ENCODE data around the gene HMX1. TPM values are rescaled to one million over a fixed set of nuclear protein-coding genes. Genes with fewer than 3 reads are reported as not detected.

Gene HMX1
- total RNA-seq, 1 donor from 2014 or later: not detected

DNA sequence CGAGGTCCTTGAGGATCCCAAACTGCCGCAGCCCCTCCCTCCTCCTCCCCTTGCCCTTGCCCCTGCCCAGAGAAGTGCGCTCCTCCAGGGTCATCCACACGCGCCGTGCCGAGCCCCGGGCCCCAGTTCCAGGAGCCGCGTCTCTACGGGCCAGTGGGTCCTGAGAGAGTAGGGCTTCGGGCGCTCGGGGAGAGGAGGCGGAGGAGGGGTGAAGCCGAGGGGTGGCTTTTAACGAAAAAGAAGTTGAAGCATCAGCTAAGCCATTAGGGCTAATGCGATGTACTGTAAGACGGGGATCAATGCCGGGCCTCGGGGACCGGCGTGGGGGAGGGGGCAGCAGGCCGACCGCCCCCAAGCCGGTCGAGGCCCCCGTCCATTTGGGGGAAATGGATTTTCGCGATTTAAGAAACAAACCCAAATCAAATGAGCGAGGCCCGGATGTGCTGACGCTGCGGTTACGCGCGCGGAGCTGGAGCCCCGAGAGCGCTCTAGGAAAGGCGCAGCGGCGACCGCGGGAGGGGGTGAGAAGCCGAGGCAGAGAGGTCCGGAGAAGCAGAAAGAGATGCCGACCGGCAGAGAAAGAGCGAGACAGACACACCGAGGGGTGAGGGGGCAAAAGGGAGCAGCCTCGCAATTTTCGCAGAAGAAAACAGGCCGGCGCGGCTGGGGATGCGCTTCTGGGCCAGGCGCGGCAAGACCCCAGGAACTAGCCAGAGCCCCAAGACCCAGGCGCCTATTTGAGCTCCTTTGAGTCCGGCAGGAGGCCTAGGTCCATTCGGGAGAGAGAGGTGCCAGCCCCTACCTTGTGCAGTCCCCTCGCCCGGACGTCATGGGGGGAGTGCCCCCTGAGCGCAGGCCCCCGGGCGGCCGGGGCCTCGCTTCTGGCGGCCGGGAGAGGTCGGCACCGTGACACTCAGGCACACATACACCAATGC is 13.6 kb downstream of the HMX1 start:
- no peak for DNase-seq (ENCODE audit: low read depth in 2 of 2)

DNA sequence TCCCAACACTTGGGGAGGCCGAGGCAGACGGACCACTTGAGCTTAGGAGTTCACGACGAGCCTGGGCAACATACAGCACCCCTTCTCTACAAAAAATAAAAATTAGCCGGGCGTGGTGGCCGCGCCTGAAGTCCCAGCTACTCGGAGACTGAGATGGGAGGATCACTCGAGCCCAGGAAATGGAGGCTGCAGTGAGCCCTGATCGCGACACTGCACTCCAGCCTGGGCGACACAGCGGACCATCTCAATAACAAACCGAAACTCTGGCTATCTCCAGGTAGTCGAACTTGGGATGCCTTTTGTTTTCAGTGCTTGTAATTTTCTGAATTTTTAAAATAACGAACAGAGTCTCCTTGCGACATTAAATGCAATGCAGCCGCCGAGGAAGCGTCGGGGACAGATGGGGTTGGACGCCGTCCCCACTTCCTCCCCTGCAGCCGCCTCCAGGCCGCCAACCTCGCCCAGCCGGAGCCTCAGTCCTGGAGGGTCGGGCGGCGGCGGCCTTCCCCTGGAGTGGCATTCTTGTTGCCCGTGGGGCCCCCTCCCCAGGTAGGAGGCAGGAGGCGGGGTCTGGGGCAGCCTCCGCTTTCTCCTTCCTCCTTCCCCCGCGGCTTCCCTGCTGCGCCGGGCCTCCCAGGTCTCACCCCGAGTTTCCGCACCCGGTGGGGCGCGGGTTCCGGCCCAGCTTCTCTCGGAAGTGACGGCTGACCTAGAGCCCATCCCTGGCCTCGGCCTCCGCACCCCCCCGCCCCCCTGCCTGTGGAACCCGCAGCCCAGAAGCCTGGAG is 14.6 kb downstream of the HMX1 start:
- DNase-seq (ENCODE audit: low read depth in 2 of 2): no peak

DNA sequence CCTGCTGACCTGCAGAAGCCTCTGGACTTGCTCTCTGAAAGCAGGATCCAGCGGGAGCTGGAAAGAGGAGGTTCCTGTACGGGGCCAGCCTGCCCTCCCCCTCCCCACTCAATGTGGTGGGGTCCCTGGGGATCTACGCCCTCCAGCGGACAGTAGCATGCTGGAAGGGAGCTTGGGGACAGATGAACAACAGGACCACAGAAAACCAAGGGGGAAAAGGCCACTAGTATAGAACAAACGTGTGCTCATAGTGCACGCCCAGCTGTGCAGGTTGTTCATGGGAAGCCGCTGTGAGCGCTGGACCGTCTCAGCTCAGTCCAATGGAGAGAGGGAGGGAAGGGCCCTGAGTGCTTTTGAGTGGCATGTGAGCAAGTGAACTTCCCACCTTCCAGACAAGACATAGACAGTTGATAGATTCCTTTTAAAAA is 15.8 kb downstream of the HMX1 start:
- no peak for DNase-seq (ENCODE audit: low read depth in 2 of 2)

DNA sequence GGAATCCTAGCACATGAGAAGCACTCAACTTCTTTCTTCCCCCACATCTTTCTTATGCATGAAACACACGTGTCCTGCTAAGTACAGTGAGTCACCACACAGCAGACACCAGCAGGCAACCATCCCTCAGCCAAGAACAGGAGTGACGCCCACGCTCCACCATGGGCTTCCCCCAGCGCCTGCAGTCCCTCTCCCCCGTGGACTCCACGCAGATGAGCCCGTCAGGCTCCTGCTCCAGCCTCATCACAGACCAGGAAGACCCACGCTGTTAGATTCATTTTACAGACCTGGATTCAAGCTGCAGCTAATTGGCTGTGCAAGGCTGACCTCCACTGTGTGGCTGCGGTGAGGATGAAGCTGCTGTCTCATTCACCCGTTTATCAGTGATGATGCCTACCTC is 16.7 kb downstream of the HMX1 start:
- DNase-seq (ENCODE audit: low read depth in 2 of 2): peak in 1 of 2 donors; percentile 7

DNA sequence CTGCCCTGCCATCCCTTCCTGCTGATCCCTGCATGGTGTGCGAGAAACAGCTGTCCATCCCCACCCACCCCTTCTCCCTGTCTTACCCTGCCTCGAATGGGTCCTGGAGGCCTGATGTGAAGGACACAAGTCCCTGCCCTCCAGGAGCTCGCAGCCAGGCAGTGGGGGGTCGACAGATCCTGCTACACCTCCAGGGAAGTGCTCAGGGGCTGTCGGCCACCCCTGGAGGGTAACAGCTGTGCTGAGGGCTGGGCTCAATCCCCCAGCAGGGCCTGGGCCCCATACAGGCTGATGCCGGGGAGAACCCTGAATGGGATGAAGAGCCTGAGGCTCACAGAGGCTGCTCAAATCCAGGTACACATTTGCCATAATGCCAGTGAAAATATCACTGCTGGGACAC is 17.6 kb downstream of the HMX1 start:
- no peak for DNase-seq (ENCODE audit: low read depth in 2 of 2)

DNA sequence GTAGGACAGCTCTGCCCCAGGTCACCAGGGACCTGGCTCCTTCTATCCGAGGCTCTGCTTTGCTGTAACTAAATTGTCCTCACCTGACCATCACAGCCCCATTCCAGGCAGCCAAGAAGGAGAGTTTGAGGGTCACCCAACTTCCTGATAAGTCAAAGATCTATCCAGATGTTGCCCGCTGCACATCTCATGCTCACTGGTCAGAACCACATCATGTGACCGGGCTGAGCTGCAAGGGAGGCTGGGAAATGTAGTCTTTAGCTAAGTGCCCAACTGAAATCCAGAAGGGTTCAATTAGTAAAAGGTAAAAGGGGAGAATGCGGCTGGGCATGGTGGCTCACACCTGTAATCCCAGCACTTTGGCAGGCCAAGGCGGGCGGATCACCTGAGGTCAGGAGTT is 18.4 kb downstream of the HMX1 start:
- no peak for DNase-seq (ENCODE audit: low read depth in 2 of 2)

DNA sequence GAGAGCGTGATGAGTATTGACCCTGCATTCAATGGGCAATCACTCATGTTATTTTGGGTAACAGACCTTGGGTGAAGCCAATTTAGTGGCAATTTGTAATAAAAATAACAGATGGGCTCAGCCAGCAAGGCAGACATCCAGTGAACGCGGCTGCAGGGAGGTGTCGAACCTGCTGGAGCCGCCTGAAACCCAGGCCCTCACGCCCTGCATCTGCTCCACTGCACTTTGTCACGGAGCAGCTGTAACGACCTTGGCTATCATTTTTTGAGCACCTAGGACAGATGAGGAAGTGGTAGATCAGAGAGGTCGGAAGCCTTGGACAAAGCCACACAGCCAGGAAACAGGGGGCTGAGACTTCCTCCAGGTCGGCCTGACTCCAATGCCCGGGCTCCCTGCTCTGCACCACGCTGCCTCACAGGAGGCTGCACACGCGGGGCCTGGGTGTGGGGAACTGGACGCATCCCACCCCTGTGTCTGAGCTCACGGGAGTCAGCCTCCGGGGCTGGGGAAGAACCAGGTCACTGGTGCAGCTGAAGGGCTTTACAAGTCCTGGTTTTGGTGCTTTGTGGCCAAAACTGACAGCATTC is 19.4 kb downstream of the HMX1 start:
- DNase-seq (ENCODE audit: low read depth in 2 of 2): no peak

DNA sequence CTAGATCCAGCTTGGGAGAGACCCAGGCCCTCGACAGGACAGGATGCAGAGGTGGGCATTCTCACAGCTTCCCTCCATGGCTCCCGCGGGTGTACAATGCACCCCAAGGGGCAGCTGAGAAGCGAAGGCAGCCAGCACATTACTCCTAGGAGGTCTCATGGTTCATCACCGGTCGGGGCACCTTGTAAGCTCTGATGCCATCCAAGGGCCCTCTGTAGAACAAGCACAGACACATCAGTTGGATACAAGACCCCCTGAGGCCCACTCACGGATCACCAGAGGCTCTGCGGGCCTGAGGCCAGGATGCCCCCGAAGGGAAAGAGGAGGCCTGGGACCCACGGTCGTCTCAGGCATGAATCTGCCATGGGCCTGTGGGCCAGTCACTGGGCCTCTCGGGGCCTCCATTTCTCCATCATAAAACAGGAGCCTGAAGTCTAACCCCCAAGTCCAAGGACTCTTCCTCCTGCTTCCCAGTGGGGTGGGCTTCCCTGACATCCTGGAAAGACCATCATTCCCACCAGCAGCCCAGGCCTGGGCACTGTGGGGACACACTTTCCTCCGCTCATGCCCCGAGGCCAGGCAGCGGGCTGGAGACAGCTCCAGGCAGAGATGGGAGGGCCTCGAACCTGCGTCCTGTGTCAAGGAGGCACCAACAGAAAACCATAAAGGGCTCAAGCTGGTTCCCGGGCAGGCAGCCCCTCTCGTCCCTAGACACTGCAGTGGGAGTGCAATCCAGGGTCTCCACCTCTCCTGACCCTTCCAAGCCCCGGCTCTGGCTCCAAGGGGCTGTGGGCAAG is 20.1 kb downstream of the HMX1 start:
- DNase-seq (ENCODE audit: low read depth in 2 of 2): no peak

DNA sequence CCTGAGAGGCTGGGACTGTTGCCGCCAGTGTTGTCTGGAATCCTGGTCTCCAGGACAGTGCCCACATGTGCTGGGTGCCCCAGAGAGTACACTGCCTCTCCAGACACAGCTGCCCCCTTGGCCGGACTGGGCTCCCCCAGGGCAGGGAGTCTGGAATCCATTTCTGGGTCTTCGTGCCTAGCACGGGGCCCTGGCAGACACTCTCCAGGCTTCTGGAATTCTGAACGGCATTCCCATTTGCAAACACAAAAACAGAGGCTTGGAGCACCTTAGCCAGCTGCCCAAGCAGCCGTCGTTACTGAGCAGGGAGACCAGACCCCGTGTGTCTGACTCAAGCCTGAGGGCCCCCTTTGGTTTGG is 20.8 kb downstream of the HMX1 start:
- DNase-seq (ENCODE audit: low read depth in 2 of 2): no peak

DNA sequence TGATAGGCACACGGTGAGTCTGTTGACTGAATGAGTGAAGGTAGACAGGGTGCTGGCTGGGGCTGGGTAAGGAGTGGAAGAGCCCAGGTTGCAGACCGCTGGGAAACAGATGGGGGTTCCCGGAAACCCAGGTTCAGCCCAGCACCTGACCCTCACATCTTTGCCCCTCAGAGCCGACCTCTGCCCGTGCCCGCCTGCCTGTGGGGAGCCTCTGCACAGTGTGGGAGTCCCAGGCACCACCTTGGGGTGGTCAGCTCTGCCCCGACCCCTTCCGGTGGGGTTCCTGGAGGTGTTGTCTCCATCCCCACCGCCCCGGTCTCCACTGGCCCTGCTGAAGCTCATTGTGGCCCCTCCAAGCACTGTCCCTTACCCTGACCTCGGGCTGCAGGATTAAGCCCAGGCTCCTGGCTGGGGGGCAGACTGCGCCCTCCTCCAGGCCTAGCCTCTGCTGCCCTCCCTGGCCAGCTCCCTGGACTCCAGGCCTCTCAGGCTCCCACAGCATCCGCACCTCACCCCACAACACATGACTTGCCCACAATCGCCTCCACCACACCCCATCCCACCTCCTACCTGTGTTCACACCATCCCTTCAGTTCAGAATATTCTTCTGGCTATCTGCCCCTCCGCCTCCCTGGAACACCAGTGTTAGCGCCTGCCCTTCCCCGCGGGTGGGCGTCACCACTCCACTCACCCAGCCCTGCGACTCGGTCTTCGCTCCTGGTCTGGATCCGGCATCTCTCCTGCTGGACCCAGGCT is 21.4 kb downstream of the HMX1 start:
- DNase-seq (ENCODE audit: low read depth in 2 of 2): no peak

DNA sequence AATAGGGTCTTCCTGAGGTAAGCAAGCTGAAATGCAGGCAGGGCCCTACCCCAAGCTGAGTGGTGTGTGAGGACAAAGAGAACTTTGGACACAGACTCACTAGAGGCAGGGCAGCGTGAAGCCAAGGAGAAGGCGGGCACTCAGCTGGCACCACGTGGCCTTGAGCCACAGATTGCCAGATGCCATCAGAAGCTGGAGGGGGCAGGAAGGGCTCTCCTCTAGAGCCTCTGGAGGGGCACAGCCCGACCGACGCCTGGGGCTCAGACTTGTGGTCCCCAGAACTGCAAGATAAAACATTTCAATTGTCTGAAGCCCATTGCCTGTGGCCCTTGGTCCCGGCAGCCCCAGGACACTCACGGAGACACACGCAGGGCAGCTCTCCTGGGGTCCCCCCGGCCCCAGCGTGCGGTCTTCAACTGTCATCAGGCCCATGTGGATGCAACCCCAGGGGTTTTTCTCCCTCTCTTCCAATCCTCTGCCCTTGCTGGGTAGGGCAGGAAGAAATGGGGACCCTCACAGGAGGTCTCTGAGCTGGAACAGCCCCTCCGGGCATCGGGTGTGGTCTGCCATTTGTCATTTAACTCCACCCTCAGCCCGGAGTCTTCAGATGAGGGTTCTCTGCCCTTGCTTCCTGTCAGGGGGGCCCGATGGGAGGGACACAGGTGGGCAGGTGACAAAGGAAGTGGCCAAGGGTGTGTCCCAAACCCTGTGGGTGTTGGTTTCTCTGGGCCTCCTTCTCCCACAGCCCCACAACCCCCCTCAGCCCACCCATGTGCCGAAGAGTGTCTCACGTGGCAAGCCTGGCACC is 22.2 kb downstream of the HMX1 start:
- no peak for DNase-seq (ENCODE audit: low read depth in 2 of 2)

DNA sequence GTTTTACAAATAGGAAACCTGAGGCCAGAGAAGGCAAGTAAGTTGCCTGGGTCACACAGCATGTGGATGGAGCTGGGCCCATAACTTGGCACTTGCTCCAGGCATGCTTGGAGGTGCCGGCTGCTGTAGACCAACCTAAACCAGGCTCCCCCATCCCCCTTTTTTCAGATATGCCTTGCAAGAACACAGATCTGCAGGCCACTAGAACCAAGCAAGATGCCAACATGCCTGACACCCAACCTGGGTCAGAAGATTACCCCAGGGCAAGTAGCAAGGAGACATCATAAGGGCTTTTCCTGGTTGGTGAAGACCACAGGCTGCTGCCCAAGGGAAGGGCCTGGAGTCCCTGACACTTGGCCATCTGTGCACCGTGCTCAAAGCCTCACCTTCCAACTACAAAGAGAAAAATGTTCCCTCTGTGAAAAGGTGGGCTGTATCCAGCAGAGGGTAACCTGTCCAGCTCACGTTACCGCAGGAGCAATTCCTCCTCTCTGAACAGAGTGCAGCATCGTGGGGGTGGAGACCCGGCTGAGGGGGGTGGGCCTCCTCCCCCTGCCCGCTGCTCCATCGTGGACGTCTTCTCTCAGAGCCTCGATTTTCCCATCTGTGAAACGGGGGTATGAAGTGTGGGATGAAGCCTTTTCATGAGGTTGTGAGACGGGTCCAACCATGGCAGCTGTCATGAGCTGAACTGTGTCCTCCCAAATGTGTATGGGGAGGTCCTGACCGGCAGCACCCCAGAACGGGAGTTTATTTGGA is 23.0 kb downstream of the HMX1 start:
- DNase-seq (ENCODE audit: low read depth in 2 of 2): no peak

DNA sequence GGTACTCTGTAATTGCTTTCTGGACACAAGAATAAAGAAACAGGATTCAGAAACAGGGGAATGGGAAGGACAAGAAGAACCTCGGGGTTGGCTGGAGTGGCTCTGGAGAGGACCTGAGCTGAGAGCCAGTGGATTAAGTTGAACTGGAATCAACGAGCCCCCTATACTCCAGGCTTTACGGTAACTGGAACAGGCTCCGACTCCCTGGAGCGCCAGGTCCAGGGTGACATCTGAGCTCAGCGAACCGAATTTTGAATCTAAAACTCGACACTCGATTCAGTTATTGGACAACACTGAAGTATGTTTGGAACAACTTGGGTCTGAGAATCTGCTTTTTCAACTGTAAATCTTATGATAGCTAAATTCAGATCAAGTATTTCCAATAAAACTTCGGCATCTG is 23.9 kb downstream of the HMX1 start:
- no peak for DNase-seq (ENCODE audit: low read depth in 2 of 2)

DNA sequence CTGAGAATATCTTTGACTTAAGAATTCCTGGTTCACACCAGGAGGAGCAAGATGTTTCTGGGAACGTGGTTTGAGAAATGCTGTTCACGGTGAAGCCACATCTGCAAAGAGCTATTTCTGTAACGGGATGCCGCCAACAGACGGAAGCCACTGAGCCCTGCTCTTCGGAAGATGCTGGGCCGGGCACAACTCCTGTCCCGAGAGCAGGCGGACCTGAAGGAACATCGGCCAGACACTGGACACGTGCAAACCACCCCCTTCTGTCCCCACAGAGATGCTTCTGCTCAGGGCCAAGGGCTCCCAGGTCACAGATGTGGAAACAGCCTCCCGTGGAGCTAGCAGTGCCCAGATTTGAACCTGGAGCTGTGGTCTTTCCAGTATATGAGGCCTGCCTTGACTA is 24.3 kb downstream of the HMX1 start:
- no peak for DNase-seq (ENCODE audit: low read depth in 2 of 2)

DNA sequence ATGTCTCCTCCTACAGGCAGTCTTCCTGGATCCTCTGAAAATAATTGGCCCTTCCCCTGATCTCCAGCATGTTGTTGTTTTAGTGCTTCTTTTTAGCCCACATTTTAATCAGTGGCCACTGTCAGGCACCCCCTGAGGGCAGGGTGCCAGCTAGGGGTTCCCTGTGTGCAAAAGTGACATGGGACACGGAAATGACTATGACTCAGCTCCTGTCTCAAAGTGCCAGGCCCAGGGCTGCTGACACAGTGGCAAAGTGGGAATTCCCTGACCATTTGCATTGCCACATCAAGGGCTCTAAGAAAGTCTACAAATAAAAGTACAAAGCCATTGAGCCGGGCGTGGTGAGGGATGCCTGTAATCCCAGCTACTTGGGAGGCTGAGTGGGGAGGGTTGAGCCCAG is 24.8 kb downstream of the HMX1 start:
- no peak for DNase-seq (ENCODE audit: low read depth in 2 of 2)

DNA sequence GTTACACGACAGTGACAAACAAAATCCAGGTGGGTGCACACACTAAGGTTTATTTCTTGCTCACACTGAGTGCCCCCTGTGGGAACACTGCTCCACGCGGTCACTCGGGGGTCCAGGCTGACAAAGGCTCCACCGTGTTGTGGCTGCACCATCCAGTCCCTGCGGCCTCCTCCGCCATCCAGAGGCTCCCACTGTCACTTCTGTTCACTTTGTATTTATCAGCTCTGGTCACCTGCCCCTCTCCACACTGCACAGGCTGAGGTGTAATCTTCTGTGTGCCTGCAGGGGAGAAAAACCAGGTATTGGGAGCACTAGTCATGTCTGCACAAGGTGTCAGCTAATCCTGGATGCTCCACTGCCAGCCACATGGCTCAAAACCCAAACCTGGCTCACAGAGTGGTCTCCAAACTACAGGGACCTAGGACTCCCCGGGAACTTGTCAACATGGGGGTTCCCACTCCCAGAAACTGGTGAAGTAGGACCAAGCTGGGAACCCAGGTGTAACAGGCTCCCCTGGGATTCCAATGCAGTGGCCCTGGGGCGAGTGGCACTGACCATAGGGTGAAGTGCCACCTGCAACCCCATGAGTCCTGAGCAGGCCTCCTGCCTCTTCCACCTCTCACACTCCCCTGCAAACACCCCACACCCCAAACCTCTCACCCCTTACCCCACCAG is 25.5 kb downstream of the HMX1 start:
- no peak for DNase-seq (ENCODE audit: low read depth in 2 of 2)

DNA sequence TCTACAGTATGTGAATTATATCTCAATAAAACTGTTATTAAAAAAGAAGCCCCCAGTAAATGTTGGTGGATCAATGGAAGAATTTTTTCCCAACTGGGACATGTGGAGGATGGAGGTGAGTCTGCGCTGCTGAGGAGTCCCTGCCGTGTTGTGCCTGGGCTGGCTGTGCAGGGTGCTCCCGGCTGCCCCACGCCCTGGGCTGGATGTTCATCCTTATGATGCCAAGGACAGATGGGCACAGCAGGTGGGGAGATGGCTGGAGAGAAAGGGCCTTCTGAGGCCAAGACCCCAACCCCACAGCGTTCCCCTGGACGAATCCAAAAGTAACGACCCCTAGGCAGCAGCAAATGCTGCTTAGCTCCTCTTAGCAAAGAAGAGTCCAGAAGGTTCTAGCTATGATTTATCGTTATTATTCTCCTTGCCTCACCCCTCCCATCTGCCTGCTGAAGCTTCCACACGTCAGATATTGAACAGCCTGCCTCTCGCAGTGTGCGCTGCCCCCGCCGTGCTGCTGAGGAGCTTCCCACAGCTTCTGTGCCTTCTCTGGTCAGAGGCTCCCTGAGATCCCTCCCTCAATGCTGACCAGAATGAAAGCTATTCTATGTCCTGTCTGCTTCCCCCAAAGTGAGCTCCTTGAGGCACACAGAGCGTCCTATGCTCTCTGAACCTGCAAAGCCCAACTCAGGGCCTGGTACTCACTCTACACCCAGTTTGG is 26.5 kb downstream of the HMX1 start:
- no peak for DNase-seq (ENCODE audit: low read depth in 2 of 2)

DNA sequence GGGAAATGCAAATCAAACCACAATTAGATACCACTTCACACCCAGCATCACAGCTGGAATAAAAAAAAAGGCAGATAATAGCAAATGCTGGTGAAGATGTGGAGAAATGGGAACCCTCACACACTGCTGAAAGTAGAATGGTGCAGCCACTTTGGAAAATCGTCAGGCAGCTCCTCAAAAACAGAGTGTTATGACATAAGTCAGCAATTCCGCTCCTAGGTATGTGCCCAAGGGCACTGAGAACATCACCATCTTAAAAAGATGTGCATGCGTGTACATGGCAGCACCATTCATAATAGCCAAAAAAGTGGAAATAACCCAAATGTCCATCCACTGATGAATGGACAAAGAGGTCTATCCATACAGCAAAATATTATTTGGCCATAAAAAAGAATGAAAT is 28.0 kb downstream of the HMX1 start:
- DNase-seq (ENCODE audit: low read depth in 2 of 2): no peak

Measured in lung microvascular endothelial cell (primary cell).